Medulla oblongata (tissue), 1 donor: ENCODE data around the gene ICA1.
"Not testable (repeated sequence)": the region's sequence is repeated elsewhere in the genome, so short reads cannot be mapped to it uniquely, and the experiment has no call there.

Experiments used
- DNase-seq: peaks from one replicate; pipeline ENCODE4 v3.0.0-alpha.2; 2015; ENCODE audit errors: extremely low spot score

The ICA1 gene

GRCh38 chr7:8261711-8262695 lies at the start of gene ICA1:
Gene ICA1, minus strand, starts transcription at chr7:8262167. Its CDS starts 26,241 bp downstream, at chr7:8235926.
- DNase-seq, result no peak

- peak; percentile 17 for DNase-seq
These were observed 48.9 kb upstream of the ICA1 start for GRCh38 chr7:8310876-8311275.

GRCh38 chr7:8305625-8306388 lies 43.8 kb upstream of the ICA1 start:
- DNase-seq, result no peak

- no peak for DNase-seq
These were observed 43.1 kb upstream of the ICA1 start for GRCh38 chr7:8305104-8305503.

GRCh38 chr7:8303904-8304528 lies 42.0 kb upstream of the ICA1 start:
- no peak for DNase-seq

- not testable (repeated sequence) for DNase-seq
These were observed 35.1 kb upstream of the ICA1 start for GRCh38 chr7:8297023-8297422.

GRCh38 chr7:8296362-8296659 lies 34.3 kb upstream of the ICA1 start:
- no peak for DNase-seq

GRCh38 chr7:8295638-8296361 lies 33.8 kb upstream of the ICA1 start:
- DNase-seq, result peak; percentile 91

DNA sequence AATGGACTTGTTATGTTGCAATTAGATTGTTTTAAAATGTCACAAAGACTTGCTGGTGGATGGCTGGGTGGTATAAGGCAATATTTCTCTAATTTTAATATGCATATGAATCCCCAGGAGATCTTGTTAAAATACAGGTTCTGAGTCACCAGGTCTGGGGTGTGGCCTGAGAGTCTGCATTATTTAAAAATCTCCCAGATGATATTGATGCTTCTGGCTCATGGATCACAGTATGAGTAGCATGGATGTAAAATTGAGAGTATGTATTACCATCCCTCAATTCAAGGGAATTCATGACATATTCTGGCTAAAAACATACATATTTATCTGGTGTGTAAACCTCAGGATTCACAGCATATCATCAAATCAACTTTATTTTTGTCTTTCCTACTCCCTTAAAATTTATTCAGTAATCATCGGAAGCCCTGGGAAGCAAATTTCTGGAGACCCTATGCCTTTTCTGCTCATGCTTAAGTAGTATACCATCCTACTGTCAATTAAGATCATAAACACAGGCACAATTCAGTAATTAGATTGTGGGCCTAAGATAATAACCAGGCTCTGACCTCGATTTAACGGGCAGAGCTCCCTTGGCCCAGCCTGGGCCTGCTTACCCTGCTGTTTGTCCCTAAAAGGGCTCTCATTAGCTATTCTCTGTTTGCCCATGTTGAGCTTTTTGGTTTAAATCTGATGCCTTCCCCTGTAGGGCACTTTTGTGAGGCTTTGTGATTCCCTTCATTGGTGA lies 29.6 kb upstream of the ICA1 start:
- DNase-seq, result no peak

DNA sequence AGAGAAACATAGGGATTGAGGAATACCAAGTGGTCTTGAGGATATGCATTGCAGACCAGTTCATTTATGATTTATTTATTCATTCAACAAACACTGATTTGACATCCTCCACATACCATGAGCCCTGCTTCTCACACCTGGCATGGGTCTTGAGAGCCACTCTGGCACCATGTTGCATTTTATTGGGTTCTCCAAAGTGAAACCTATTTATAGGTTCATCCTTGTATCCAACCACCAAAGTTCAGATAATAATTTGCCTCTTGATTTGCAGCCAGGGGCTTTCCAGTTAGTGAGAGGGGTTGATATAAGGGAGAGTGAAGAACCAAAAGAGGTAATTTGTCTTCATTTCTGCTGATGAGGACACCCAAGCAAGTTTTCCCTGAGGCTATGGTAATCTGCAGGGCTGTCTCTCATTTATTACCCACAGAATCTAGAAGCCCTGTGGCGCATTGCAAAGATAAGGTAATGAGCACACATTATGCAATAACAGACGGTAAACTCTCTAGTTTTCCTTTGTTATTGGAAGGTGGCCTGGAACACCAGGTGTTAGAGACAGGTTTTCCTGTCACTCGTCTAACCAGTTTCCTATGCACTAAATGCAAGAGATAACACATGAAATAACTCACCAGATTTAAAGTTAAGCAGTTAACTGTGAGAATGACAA lies 28.8 kb upstream of the ICA1 start:
- DNase-seq, result no peak

- DNase-seq, result no peak
These were observed 24.2 kb upstream of the ICA1 start for GRCh38 chr7:8286118-8286517.

GRCh38 chr7:8285155-8285554 lies 23.2 kb upstream of the ICA1 start:
- DNase-seq, result no peak

GRCh38 chr7:8284606-8285005 lies 22.6 kb upstream of the ICA1 start:
- DNase-seq, result no peak

GRCh38 chr7:8283968-8284367 lies 22.0 kb upstream of the ICA1 start:
- DNase-seq, result no peak

DNA sequence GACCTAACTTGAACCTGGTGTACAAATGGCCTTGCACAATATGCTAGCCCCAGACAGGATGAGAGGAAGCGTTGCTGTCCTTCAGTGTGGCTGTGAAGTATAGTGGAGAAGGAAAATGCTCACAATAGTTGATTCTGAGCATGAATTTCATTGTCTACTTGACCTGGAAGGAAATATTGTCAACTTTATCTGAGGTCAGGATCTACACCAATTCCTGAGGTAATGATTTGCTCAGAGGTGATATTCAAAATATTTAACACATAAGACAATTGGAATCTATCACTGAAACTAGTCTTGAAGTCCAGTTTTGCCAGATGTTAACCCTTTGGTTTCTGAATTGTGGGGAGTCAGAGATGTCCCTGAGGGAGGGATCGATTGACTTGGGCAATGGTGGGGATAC lies 20.9 kb upstream of the ICA1 start:
- DNase-seq, result no peak

DNA sequence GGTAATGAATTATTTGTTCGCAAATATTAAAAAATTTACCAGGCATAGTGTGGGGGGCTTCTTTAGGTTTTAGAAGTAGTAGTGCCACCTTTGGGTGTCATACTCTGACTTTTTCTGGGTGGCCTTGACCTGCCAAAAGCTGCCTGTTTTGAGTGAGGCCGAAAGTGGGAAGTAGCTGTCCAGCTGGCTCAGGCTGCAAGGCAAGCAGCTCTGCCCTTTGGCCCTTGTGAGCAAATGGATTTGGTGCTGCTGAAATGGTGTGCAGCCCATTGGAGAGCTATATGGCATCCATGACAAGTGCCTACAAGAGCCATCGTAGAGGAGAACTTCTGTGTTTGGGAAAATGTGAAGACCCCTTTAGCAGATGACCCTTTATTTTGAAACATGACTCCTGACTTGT lies 20.2 kb upstream of the ICA1 start:
- DNase-seq, result no peak

DNA sequence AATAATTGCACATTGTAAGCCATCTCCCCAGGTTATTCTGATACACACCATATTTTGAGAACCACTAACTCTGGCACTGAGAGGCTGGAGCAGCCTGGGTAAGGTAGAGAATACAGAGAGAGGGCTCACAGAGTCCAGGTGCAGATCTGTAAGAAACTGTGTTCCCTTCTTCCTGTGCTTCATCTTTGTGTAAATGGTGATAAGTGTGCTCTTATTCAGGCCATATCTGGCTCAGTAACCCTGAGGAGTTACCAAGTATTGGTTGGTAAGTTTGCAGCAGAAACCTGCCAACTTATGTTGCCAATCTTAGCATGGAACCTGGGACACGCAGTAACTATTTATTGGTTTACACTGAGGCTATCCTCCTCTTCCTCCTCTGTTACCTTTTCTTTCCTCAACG lies 16.2 kb upstream of the ICA1 start:
- no peak for DNase-seq

- no peak for DNase-seq
These were observed 15.5 kb upstream of the ICA1 start for GRCh38 chr7:8277394-8277982.

DNA sequence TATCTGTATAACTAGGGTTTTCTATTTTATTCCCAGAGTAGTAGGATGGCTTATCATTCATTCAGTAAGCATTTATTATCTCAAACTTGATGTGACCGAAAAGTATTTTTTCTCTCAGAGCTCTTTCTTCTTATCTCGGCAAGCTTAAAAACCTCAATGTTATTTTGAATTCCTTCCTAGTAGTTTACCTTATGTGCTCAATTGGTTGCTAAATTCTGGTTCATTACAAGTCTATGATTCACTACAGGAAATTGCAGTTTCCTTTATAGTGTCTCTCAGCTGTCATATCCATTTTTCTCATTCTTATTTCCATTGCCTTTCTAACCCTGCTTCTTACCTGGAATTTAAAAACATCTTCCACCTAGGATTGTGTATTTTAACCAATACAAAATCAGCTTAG lies 12.6 kb upstream of the ICA1 start:
- no peak for DNase-seq

DNA sequence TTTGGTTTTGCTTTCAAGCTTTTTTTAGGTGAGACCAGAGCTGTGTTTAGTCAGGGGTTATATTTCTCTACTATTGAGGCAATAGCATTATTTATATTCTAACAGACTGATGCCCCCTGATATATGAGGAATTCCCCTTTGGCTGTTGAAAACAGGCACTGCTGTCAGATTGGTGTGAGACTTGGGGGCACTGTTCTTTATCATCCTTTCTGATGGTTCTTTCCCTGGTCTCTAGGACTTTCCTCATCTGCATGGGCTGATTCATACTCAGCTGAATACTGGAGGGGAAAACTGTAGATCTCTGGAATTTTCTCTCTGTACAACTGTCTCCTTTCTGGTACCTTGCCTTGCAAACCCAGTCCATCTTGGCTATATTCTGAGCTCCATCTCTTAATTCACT lies 10.0 kb upstream of the ICA1 start:
- no peak for DNase-seq
